DND-41 (cell line): ENCODE results near the gene RADIL.

Experiments used
- ATAC-seq: fragments of 200-7000 bp; cut with Tn5 transposase; 3 replicates; pipeline ENCODE4 v1.9.1; 2021; ENCODE audit warnings: low read depth; ENCODE audit not compliant: insufficient read depth
- DNase-seq: peaks from one replicate; pipeline ENCODE4 v3.0.0-alpha.2; 2020
- H2AFZ ChIP-seq: 2 replicates; pipeline ENCODE4 v1.6.0; 2012; ENCODE audit warnings: low read depth, low read length
- H3K27ac ChIP-seq: 2 replicates; pipeline ENCODE4 v1.5.1; 2012; ENCODE audit warnings: low read length, inconsistent platforms
- H3K27me3 ChIP-seq: fragments of 200-600 bp; sonication (generic); 2 replicates; pipeline ENCODE4 v1.6.0; 2012; ENCODE audit warnings: low read length, mild to moderate bottlenecking, inconsistent platforms; ENCODE audit not compliant: insufficient read depth, poor library complexity
- H3K36me3 ChIP-seq: 2 replicates; pipeline ENCODE4 v1.5.1; 2012; ENCODE audit warnings: low read length, inconsistent platforms; ENCODE audit not compliant: insufficient read depth
- H3K4me1 ChIP-seq: 2 replicates; pipeline ENCODE4 v1.5.1; 2012; ENCODE audit warnings: mild to moderate bottlenecking, low read length; ENCODE audit not compliant: insufficient read depth
- H3K4me2 ChIP-seq: 2 replicates; pipeline ENCODE4 v1.6.0; 2012; ENCODE audit warnings: mild to moderate bottlenecking, moderate library complexity, low read length, inconsistent platforms; ENCODE audit not compliant: insufficient read depth
- H3K4me3 ChIP-seq, 2 experiments: fragments of 200-600 bp in 1 of 2; shearing (Covaris generic) in 1 of 2; 2 replicates each; pipeline ENCODE4 v1.5.1; 2012 to 2016; ENCODE audit warnings: inconsistent platforms in 2 of 2, low read length in 2 of 2, mild to moderate bottlenecking in 2 of 2, low read depth in 1 of 2, moderate library complexity in 1 of 2
- H3K79me2 ChIP-seq: 2 replicates; pipeline ENCODE4 v1.6.0; 2012; ENCODE audit warnings: low read length, inconsistent platforms; ENCODE audit not compliant: insufficient read depth
- H3K9ac ChIP-seq: 2 replicates; pipeline ENCODE4 v1.6.0; 2012; ENCODE audit warnings: low read depth, mild to moderate bottlenecking, inconsistent platforms, low read length, moderate library complexity
- H3K9me3 ChIP-seq: 2 replicates; pipeline ENCODE4 v1.5.1; 2012; ENCODE audit warnings: low read length, moderate library complexity, mild to moderate bottlenecking, inconsistent platforms; ENCODE audit not compliant: insufficient read depth, severe bottlenecking
- H4K20me1 ChIP-seq: 2 replicates; pipeline ENCODE4 v1.6.0; 2012; ENCODE audit warnings: low read length; ENCODE audit not compliant: insufficient read depth
- EZH2 ChIP-seq: IDR thresholded peaks from 3 replicates; pipeline ENCODE4 v1.6.1; 2012; ENCODE audit warnings: borderline replicate concordance, low read depth, mild to moderate bottlenecking, moderate library complexity, low read length, inconsistent platforms; ENCODE audit not compliant: severe bottlenecking
- TF ChIP-seq, protein P1 (sequence below): IDR thresholded peaks from 2 replicates; pipeline ENCODE4 v1.5.1; 2012; ENCODE audit warnings: borderline replicate concordance, low read length, moderate library complexity, mild to moderate bottlenecking; ENCODE audit not compliant: poor library complexity, severe bottlenecking; ENCODE audit errors: extremely low read depth

The RADIL gene

DNA sequence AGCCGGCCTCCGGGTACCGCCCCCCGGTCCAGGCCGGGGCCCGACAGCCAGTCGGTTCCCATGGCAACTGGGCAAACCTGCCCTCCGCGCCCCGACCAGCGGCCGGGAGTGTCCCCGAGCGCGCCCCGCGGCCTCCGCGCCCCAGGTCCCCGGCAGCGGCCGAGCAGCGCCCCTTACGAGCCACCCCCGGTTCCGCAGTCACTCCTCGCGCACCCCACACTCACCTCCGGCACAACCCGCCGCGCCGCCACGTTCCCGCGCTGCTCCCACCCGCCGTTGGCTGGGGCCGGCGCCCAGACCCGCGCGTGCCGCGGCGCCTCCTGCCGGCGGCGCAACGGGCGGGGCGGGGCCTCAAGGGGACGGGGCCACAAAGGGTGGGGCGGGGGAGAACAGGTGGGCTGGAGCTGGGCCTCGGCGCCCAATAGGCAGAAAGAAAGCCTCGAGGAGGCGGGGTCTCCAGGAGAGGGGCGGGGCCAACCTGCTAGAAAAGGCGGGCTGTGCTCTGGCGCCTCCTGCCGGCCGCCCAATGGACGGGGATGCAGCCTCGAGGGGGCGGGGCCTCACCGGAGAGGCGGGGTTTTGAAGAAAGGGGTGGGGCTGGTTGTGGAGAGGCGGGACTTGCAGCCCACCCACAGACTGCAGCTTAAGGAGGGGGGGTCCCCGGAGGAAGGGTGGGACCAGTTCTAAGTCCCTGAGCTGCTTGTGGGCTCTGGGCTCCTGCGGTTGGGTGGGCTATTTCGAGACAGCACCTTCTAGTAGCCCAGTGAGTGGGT lies at the start of gene RADIL:
TSS of gene RADIL (minus strand) at position 345 of the 773 bp plus-strand sequence. CDS start 5,577 bp downstream, outside the sequence.
- no peak within 1 kb of the TSS for H2AFZ ChIP-seq
- H3K9ac ChIP-seq: no peak within 1 kb of the TSS
- DNase-seq (peak; percentile 15), ATAC-seq (no peak)
- no peak within 1 kb of the TSS for H3K4me3 ChIP-seq
- H3K27ac ChIP-seq: no peak within 1 kb of the TSS
- no peak within 1 kb of the TSS for H3K4me2 ChIP-seq
- H4K20me1 ChIP-seq: no peaks in the 10 kb centered on the region
- TF ChIP-seq, protein P1, sequence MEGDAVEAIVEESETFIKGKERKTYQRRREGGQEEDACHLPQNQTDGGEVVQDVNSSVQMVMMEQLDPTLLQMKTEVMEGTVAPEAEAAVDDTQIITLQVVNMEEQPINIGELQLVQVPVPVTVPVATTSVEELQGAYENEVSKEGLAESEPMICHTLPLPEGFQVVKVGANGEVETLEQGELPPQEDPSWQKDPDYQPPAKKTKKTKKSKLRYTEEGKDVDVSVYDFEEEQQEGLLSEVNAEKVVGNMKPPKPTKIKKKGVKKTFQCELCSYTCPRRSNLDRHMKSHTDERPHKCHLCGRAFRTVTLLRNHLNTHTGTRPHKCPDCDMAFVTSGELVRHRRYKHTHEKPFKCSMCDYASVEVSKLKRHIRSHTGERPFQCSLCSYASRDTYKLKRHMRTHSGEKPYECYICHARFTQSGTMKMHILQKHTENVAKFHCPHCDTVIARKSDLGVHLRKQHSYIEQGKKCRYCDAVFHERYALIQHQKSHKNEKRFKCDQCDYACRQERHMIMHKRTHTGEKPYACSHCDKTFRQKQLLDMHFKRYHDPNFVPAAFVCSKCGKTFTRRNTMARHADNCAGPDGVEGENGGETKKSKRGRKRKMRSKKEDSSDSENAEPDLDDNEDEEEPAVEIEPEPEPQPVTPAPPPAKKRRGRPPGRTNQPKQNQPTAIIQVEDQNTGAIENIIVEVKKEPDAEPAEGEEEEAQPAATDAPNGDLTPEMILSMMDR: peak; percentile 9
- no peak for TF ChIP-seq EZH2
- H3K79me2 ChIP-seq: no peaks in the 10 kb centered on the region
- no peaks in the 10 kb centered on the region for H3K36me3 ChIP-seq
- no peaks in the 10 kb centered on the region for H3K9me3 ChIP-seq
- H3K27me3 ChIP-seq: no peaks in the 10 kb centered on the region
- H3K4me1 ChIP-seq: no peaks in the 10 kb centered on the region

- TF ChIP-seq, protein P1: no peak
- no peak for TF ChIP-seq EZH2
- H3K9me3 ChIP-seq: no peaks in the 10 kb centered on the region
These were observed 48.4 kb upstream of the RADIL start for GRCh38 chr7:4931943-4932342.

GRCh38 chr7:4929005-4929404 lies 45.5 kb upstream of the RADIL start:
- H4K20me1 ChIP-seq: no peaks in the 10 kb centered on the region; the same call in 1 of the 2 replicates
- no peaks in the 10 kb centered on the region for H3K9me3 ChIP-seq
- no peak for ATAC-seq
- H3K4me1 ChIP-seq: no peaks in the 10 kb centered on the region
- H2AFZ ChIP-seq: no peak overlapping the region
- no peaks in the 10 kb centered on the region for H3K79me2 ChIP-seq
- no peak overlapping the region for H3K27ac ChIP-seq
- no peak overlapping the region for H3K4me2 ChIP-seq
- H3K9ac ChIP-seq: no peak overlapping the region
- no peaks in the 10 kb centered on the region for H3K36me3 ChIP-seq
- H3K4me3 ChIP-seq: no peak overlapping the region
- no peak for TF ChIP-seq EZH2
- TF ChIP-seq, protein P1: no peak
- no peak for DNase-seq
- H3K27me3 ChIP-seq: no peaks in the 10 kb centered on the region

More at GRCh38 chr7:4931943-4932342, 48.4 kb upstream of the RADIL start:
- Histone ChIP-seq H3K4me2 (no peak overlapping the region), H3K27me3 (no peaks in the 10 kb centered on the region), H3K36me3 (no peaks in the 10 kb centered on the region), H3K27ac (no peak overlapping the region), H4K20me1 (no peaks in the 10 kb centered on the region), H2AFZ (no peak overlapping the region), H3K4me3 (no peak overlapping the region), H3K79me2 (no peaks in the 10 kb centered on the region), H3K9ac (no peak overlapping the region), H3K4me1 (no peaks in the 10 kb centered on the region)
- ATAC-seq (no peak), DNase-seq (peak; percentile 6)

GRCh38 chr7:4928445-4928844 lies 44.9 kb upstream of the RADIL start:
- H2AFZ ChIP-seq: no peak overlapping the region
- no peak overlapping the region for H3K9ac ChIP-seq
- no peaks in the 10 kb centered on the region; the same call in 1 of the 2 replicates for H4K20me1 ChIP-seq
- no peaks in the 10 kb centered on the region for H3K4me1 ChIP-seq
- H3K4me2 ChIP-seq: no peak overlapping the region
- no peaks in the 10 kb centered on the region for H3K79me2 ChIP-seq
- no peak overlapping the region for H3K4me3 ChIP-seq
- DNase-seq: no peak
- no peaks in the 10 kb centered on the region for H3K27me3 ChIP-seq
- TF ChIP-seq, protein P1: no peak
- TF ChIP-seq EZH2: no peak
- ATAC-seq: no peak
- H3K36me3 ChIP-seq: no peaks in the 10 kb centered on the region
- H3K9me3 ChIP-seq: no peaks in the 10 kb centered on the region
- H3K27ac ChIP-seq: no peak overlapping the region
